Neural progenitor cell (in vitro differentiated cells): Measurements from ENCODE around the gene TENT4A. TPM values are rescaled to one million over a fixed set of nuclear protein-coding genes. Genes with fewer than 3 reads are reported as not detected.
A peak's percentile ranks its signal among the peaks of the same experiment; 100 is the strongest.

Experiments used
- DNase-seq: peaks from one replicate; pipeline ENCODE4 v3.0.0-alpha.2; 2016; ENCODE audit warnings: low spot score
- H2AFZ ChIP-seq: fragments of 200-600 bp; sonication (generic); replicated peaks from 2 replicates; pipeline ENCODE4 v1.6.1; 2016; ENCODE audit warnings: antibody characterized with exemption
- H3F3A ChIP-seq: fragments of 200-600 bp; sonication (generic); 2 replicates; pipeline ENCODE4 v1.6.1; 2016; ENCODE audit warnings: antibody characterized with exemption, low read depth
- H3K27ac ChIP-seq: fragments of 200-600 bp; sonication (generic); 2 replicates; pipeline ENCODE4 v1.5.1; 2016; ENCODE audit warnings: mild to moderate bottlenecking
- H3K27me3 ChIP-seq: fragments of 200-600 bp; sonication (generic); 2 replicates; pipeline ENCODE4 v1.6.1; 2016; ENCODE audit warnings: mild to moderate bottlenecking, moderate library complexity
- H3K36me3 ChIP-seq: fragments of 200-600 bp; sonication (generic); 2 replicates; pipeline ENCODE4 v1.5.1; 2016
- H3K4me1 ChIP-seq: fragments of 200-600 bp; sonication (generic); 2 replicates; pipeline ENCODE4 v1.6.1; 2016; ENCODE audit warnings: mixed run types
- H3K4me2 ChIP-seq: fragments of 200-600 bp; sonication (generic); 2 replicates; pipeline ENCODE4 v1.6.1; 2016
- H3K4me3 ChIP-seq: fragments of 200-600 bp; sonication (generic); 2 replicates; pipeline ENCODE4 v1.5.1; 2016
- H3K79me2 ChIP-seq: fragments of 200-600 bp; sonication (generic); 2 replicates; pipeline ENCODE4 v1.6.1; 2016; ENCODE audit warnings: low read depth
- H3K9ac ChIP-seq: fragments of 200-600 bp; sonication (generic); 2 replicates; pipeline ENCODE4 v1.6.1; 2016
- H3K9me3 ChIP-seq: fragments of 200-600 bp; sonication (generic); 2 replicates; pipeline ENCODE4 v1.5.1; 2016; ENCODE audit warnings: low read depth
- H4K20me1 ChIP-seq: fragments of 200-600 bp; sonication (generic); 2 replicates; pipeline ENCODE4 v1.6.1; 2016; ENCODE audit warnings: low read depth
- H3K27ac Mint-ChIP-seq: 3 replicates; pipeline ENCODE4 v1.8.0; 2021; ENCODE audit warnings: mixed read lengths
- H3K27me3 Mint-ChIP-seq: 2 replicates; pipeline ENCODE4 v1.8.0; 2022; ENCODE audit warnings: low read depth, mild to moderate bottlenecking, inconsistent platforms, moderate library complexity, mixed read lengths; ENCODE audit not compliant: insufficient read depth
- H3K36me3 Mint-ChIP-seq: 3 replicates; pipeline ENCODE4 v1.8.0; 2021; ENCODE audit warnings: mixed read lengths
- H3K4me1 Mint-ChIP-seq: 3 replicates; pipeline ENCODE4 v1.8.0; 2021; ENCODE audit warnings: mixed read lengths
- H3K4me3 Mint-ChIP-seq: 3 replicates; pipeline ENCODE4 v1.8.0; 2021; ENCODE audit warnings: mild to moderate bottlenecking, moderate library complexity, mixed read lengths
- H3K9me3 Mint-ChIP-seq: 3 replicates; pipeline ENCODE4 v1.8.0; 2020; ENCODE audit warnings: mixed read lengths
- EZH2 ChIP-seq: fragments of 200-600 bp; sonication (generic); IDR thresholded peaks from 2 replicates; pipeline ENCODE4 v1.6.1; 2017; ENCODE audit warnings: antibody characterized with exemption, mild to moderate bottlenecking, moderate library complexity
- EZH2phosphoT487 ChIP-seq: fragments of 200-600 bp; sonication (generic); IDR thresholded peaks from 2 replicates; pipeline ENCODE4 v1.6.1; 2017; ENCODE audit warnings: antibody characterized with exemption
- total RNA-seq: library from RNA; depleted of rRNA; stranded (reverse); fragments of >200 nt; gene quantifications from 2 replicates; pipeline ENCODE4 v1.2.3, GENCODE V29; 2015; ENCODE audit warnings: low replicate concordance
- TF ChIP-seq, protein P1 (sequence below): fragments of 200-600 bp; sonication (generic); IDR thresholded peaks from 2 replicates; pipeline ENCODE4 v1.5.1; 2017; ENCODE audit warnings: antibody characterized with exemption, mild to moderate bottlenecking

The TENT4A gene
- total RNA-seq, 1 donor from 2014 or later: 20.9 TPM

DNA sequence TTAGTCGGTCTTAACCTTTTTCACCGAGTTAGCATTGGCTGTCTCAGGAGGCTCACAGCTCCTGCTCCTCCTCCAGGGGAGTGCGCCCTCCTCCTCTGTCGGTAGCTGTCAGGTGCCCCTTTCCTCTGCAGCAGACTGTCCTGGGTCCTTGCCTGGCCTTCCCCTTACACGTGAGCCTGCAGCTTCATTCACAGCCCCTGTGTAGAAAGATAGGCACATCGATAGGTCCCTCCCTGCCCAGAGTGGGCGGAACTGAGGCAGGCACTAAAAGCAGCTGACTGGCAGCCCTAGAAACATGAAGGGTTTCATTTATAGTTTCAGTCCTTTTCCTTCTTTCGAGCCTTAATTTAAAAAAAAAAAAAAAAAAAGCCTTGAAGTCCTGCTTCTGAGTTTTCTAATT is 17.2 kb downstream of the TENT4A start:
- peaks cover 100% of the 10 kb centered on the region for H4K20me1 ChIP-seq
- Mint-ChIP-seq H3K36me3 (peaks cover 19% of the 10 kb centered on the region), H3K4me3 (no peak overlapping the region), H3K27ac (no peak overlapping the region), H3K27me3 (no peaks in the 10 kb centered on the region), H3K4me1 (peaks cover 72% of the 10 kb centered on the region), H3K9me3 (no peaks in the 10 kb centered on the region)
- H3K27me3 ChIP-seq: no peaks in the 10 kb centered on the region
- H3K4me3 ChIP-seq: no peak overlapping the region
- H3K79me2 ChIP-seq: peaks cover 100% of the 10 kb centered on the region
- no peaks in the 10 kb centered on the region for H3K36me3 ChIP-seq
- TF ChIP-seq EZH2phosphoT487: no peak
- TF ChIP-seq, protein P1, sequence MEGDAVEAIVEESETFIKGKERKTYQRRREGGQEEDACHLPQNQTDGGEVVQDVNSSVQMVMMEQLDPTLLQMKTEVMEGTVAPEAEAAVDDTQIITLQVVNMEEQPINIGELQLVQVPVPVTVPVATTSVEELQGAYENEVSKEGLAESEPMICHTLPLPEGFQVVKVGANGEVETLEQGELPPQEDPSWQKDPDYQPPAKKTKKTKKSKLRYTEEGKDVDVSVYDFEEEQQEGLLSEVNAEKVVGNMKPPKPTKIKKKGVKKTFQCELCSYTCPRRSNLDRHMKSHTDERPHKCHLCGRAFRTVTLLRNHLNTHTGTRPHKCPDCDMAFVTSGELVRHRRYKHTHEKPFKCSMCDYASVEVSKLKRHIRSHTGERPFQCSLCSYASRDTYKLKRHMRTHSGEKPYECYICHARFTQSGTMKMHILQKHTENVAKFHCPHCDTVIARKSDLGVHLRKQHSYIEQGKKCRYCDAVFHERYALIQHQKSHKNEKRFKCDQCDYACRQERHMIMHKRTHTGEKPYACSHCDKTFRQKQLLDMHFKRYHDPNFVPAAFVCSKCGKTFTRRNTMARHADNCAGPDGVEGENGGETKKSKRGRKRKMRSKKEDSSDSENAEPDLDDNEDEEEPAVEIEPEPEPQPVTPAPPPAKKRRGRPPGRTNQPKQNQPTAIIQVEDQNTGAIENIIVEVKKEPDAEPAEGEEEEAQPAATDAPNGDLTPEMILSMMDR: no peak
- TF ChIP-seq EZH2: no peak
- peaks cover 29% of the 10 kb centered on the region for H3K4me1 ChIP-seq
- H3K27ac ChIP-seq: no peak overlapping the region
- H3K9me3 ChIP-seq: no peaks in the 10 kb centered on the region
- H3K9ac ChIP-seq: no peak overlapping the region
- no peak overlapping the region for H3K4me2 ChIP-seq
- DNase-seq: no peak
- no peaks in the 10 kb centered on the region for H3F3A ChIP-seq
- H2AFZ ChIP-seq: no peak overlapping the region

DNA sequence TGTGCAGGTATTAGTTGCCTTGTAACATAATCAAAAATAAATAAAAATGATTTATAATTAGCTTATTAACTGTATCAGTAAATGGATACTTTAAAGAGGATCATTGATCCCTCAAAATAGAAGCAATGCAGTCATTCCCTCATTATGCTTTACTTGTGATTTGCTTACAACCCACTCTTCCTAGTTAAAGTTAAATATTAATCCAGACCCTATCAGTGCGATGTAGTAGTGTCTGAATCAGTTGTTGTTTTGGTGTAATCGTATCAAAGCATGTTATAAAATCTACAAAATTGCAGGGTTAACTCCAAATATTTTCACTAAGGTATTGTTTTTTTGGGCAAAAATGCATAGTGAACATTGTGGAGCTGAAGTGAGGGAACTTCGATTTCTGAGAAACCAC is 17.6 kb downstream of the TENT4A start:
- Histone ChIP-seq H3K79me2 (peaks cover 100% of the 10 kb centered on the region), H2AFZ (no peak overlapping the region), H3K9ac (no peak overlapping the region), H3K9me3 (no peaks in the 10 kb centered on the region), H3K27me3 (no peaks in the 10 kb centered on the region), H3K4me3 (no peak overlapping the region), H3K4me2 (no peak overlapping the region), H3F3A (no peaks in the 10 kb centered on the region), H4K20me1 (peaks cover 98% of the 10 kb centered on the region), H3K27ac (no peak overlapping the region), H3K4me1 (peaks cover 29% of the 10 kb centered on the region), H3K36me3 (no peaks in the 10 kb centered on the region)
- H3K27me3 Mint-ChIP-seq: no peaks in the 10 kb centered on the region
- H3K36me3 Mint-ChIP-seq: peaks cover 19% of the 10 kb centered on the region
- H3K4me3 Mint-ChIP-seq: no peak overlapping the region
- no peak overlapping the region for H3K27ac Mint-ChIP-seq
- peaks cover 68% of the 10 kb centered on the region for H3K4me1 Mint-ChIP-seq
- TF ChIP-seq, protein P1: no peak
- no peak for TF ChIP-seq EZH2
- TF ChIP-seq EZH2phosphoT487: no peak
- DNase-seq: no peak
- H3K9me3 Mint-ChIP-seq: no peaks in the 10 kb centered on the region

DNA sequence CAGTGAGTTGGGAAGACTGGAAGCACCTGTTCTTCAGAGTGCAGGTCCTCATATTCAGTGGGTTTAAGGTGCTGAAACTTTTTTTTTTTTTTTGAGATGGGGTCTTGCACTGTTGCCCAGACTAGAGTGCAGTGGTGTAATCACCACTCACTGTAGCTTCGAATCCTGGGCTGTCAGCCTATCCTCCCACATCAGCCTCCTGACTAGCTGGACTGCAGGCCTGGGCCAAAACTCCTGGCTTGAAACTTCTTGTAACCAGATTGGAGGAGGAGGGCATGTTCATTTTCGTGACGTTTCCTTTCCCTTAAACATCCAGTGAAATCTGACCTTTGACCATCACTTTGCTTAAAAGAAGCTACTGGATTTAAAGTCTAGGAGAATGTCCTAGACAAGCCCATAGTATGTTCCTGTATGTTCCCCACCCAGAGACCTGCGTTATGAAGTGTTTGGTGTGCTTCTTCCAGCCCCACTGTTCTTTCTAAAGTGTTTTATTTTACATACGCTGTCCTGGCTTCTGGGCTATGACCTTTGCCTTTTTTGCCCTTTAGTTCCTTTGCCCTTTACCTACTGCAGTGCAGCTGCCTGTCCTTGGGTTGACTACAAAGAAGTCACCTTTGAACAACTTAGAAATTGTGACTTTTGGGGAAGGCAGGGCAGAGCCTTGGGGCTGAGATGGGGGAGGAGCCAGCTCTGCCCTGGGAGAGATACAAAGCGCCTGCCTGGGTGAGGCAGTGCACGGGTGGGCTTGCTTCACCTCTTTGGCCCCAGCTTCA is 18.4 kb downstream of the TENT4A start:
- no peak overlapping the region for H3K27ac ChIP-seq
- peaks cover 62% of the 10 kb centered on the region for H3K4me1 Mint-ChIP-seq
- no peak overlapping the region for H3K4me3 ChIP-seq
- no peak overlapping the region for H3K27ac Mint-ChIP-seq
- H3K9me3 Mint-ChIP-seq: no peaks in the 10 kb centered on the region
- peaks cover 97% of the 10 kb centered on the region for H4K20me1 ChIP-seq
- no peak overlapping the region for H3K4me2 ChIP-seq
- peak overlapping the region; percentile 39 for H3K4me3 Mint-ChIP-seq
- peak; percentile 32 for DNase-seq
- H3F3A ChIP-seq: no peaks in the 10 kb centered on the region
- no peaks in the 10 kb centered on the region for H3K27me3 ChIP-seq
- no peaks in the 10 kb centered on the region for H3K27me3 Mint-ChIP-seq
- peaks cover 100% of the 10 kb centered on the region for H3K79me2 ChIP-seq
- H3K4me1 ChIP-seq: peaks cover 29% of the 10 kb centered on the region
- no peaks in the 10 kb centered on the region for H3K36me3 ChIP-seq
- H3K9ac ChIP-seq: no peak overlapping the region
- no peaks in the 10 kb centered on the region for H3K9me3 ChIP-seq
- TF ChIP-seq EZH2 (no peak), EZH2phosphoT487 (no peak)
- peaks cover 12% of the 10 kb centered on the region for H3K36me3 Mint-ChIP-seq
- H2AFZ ChIP-seq: no peak overlapping the region
